Mesothelial cell of epicardium (in vitro differentiated cells): ENCODE measurements around the gene CDKN1C. TPM values are rescaled to one million over a fixed set of nuclear protein-coding genes. Genes with fewer than 3 reads are reported as not detected.

Source experiments
- DNase-seq, 2 experiments: peaks; one replicate each; pipeline ENCODE4 v3.0.0; 2021; ENCODE audit warnings: low spot score in 2 of 2; ENCODE audit not compliant: unreplicated experiment in 2 of 2
- H3K27ac Mint-ChIP-seq: 2 replicates; pipeline ENCODE4 v1.8.0; 2021; ENCODE audit warnings: mixed read lengths
- H3K27me3 Mint-ChIP-seq: 2 replicates; pipeline ENCODE4 v1.8.0; 2021; ENCODE audit warnings: low read depth, mixed read lengths
- H3K36me3 Mint-ChIP-seq: 2 replicates; pipeline ENCODE4 v1.8.0; 2021; ENCODE audit warnings: mixed read lengths
- H3K4me1 Mint-ChIP-seq: 2 replicates; pipeline ENCODE4 v1.8.0; 2021; ENCODE audit warnings: mixed read lengths
- H3K4me3 Mint-ChIP-seq: 2 replicates; pipeline ENCODE4 v1.8.0; 2021; ENCODE audit warnings: mild to moderate bottlenecking, moderate library complexity, mixed read lengths
- H3K9me3 Mint-ChIP-seq: 2 replicates; pipeline ENCODE4 v1.8.0; 2021; ENCODE audit warnings: mixed read lengths
- CTCF ChIP-seq: fragments of 200-600 bp; sonication (generic); IDR thresholded peaks from one replicate; pipeline ENCODE4 v1.5.0; 2021; ENCODE audit warnings: antibody characterized with exemption; ENCODE audit not compliant: unreplicated experiment
- total RNA-seq: library from RNA; stranded (reverse); gene quantifications from 3 replicates; pipeline ENCODE4 v1.2.1, GENCODE V29; 2021

CDKN1C gene
- total RNA-seq, 1 donor from 2014 or later = 146 TPM

DNA sequence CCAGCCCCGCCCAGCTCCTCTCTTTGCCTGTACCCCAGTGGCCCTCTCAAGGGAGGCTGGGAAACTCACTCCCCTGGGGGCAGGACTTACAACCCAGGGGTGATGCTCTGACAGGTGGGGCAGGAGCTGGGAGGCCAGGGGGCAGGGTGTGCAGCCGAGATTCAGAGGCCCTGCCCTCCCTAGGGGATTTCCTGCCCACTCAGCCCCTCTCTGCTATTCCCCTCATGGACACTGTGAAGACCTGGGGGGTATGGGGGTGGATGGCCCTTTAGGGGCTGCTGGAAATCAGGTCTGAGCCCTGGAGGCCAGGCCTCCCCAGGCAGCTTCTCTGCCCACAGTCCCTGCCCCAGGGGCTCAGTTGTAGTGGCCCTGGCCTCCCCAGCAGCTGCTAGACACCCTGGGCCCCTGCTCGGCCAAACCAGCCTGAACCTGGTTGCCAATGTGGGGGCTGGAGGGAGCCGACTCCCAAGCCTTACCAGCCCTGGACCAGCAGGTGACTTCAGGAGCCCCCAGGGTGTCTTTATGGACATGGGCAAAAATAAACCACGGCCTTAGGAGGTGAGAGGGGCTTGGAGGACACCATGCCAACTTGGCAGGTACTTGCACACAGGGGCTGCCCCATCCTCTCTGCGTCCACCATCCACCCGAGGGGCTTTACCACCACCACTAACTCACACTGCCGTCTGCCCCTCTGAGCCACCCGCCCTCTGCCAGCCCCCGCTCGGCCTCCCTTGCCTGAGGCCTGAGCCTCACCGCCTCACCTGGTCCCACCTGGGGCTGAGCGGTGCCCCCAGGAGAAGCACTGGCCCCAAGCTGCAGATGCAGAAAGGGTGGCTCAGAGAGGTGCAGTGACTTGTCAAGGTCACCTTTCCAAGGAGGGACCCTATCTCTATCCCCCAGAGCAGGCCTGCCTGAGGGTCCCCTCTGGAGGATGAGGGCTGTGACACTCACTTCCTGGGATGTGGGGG, 46.5 kb upstream of the CDKN1C start:
- peaks cover 54% of the 10 kb centered on the region for H3K27me3 Mint-ChIP-seq

DNA sequence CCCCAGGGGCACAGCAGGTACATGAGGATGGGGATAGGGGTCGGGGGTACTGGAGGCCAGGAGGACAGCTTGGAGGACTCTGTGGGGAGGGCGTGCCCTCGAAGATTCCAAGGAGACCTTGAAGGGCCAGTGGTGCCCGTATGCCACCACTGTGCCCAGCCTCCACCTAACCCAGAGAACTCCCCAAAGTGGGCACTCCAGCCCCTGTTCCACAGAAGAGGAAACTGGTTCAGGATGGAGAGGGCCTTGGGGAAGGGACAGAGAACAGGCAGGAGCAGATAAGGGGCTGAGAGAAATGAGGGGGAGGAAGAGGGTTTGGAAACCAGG, 45.8 kb upstream of the CDKN1C start:
- Mint-ChIP-seq H3K4me1 (peaks cover 11% of the 10 kb centered on the region), H3K4me3 (no peak overlapping the region), H3K27me3 (peaks cover 61% of the 10 kb centered on the region), H3K9me3 (no peaks in the 10 kb centered on the region), H3K27ac (no peak overlapping the region), H3K36me3 (no peaks in the 10 kb centered on the region)
- no peak for DNase-seq
- no peak for TF ChIP-seq CTCF

More for the DNA sequence above, 46.5 kb upstream of the CDKN1C start:
- peaks cover 11% of the 10 kb centered on the region for H3K4me1 Mint-ChIP-seq
- no peak overlapping the region for H3K27ac Mint-ChIP-seq
- TF ChIP-seq CTCF = no peak
- DNase-seq = no peak
- no peaks in the 10 kb centered on the region for H3K36me3 Mint-ChIP-seq
- no peak overlapping the region for H3K4me3 Mint-ChIP-seq
- H3K9me3 Mint-ChIP-seq = peaks cover 3% of the 10 kb centered on the region

DNA sequence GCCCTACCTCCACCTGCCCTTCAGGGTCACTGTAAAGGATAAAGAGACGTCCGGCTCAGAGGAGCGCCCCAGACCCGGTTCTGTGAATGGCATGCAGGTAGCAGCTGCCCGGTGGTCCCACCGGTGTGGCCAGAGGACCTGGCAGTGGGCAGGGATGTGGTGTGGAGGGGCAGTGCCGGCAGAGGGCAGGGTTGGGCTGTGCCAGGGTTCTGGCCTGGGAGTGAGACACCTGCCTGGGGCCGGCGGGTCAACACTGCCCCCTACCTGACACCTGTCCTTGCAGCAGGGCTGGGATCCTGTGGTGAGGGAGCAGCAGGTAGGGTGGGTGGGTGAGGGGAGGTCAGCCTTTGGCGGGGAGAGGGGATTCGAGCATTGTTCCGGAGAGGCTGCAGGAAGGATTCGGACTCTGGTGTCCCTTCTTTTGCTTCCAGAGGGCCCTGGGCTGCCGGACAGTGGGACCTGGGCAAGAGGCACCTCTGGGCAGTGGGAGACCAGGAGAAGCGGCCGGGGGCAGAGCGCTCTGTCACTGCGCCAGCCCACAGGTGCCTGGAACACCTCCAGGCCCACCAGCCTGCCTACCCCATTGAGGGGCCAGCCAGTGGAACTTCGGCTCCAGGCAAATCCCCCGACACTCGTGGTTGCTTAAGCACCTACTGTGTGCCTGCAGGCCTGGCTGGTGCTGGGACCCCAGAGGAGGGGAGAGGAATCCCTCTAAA, 45.3 kb upstream of the CDKN1C start:
- H3K36me3 Mint-ChIP-seq = no peaks in the 10 kb centered on the region
- no peak for TF ChIP-seq CTCF
- peak overlapping the region; percentile 58 for H3K4me3 Mint-ChIP-seq
- H3K27me3 Mint-ChIP-seq = peaks cover 63% of the 10 kb centered on the region
- H3K27ac Mint-ChIP-seq = no peak overlapping the region
- peak in 1 of 2 experiments; percentile 27 for DNase-seq
- H3K9me3 Mint-ChIP-seq = no peaks in the 10 kb centered on the region
- H3K4me1 Mint-ChIP-seq = peaks cover 11% of the 10 kb centered on the region

GRCh38 chr11:2929950-2930703, 44.6 kb upstream of the CDKN1C start:
- peak; percentile 38 for TF ChIP-seq CTCF
- no peaks in the 10 kb centered on the region for H3K9me3 Mint-ChIP-seq
- peaks cover 11% of the 10 kb centered on the region for H3K4me1 Mint-ChIP-seq
- DNase-seq = no peak
- peaks cover 66% of the 10 kb centered on the region for H3K27me3 Mint-ChIP-seq
- peak overlapping the region; percentile 58 for H3K4me3 Mint-ChIP-seq
- H3K36me3 Mint-ChIP-seq = no peaks in the 10 kb centered on the region
- no peak overlapping the region for H3K27ac Mint-ChIP-seq

DNA sequence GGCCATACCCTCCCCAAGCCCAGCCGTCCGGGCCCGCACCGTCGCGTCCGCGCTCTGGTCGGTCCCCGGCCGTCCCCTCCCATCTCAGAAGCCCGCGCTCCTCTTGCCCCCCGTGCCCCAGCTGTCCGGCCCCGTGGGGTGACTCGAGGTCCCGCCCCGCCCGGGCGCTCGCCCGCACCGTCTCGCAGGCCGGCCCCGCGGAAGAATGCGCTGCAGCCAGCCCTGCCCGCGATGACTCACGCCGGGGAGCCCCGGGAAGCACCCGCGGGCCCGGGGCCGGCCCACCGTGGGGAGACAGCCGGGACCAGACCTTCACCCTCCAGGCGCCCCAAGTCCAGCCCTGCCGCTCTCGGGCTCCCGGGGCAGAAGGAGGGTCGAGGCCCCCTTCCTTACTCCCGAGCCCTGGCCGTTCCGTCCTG, 44.0 kb upstream of the CDKN1C start:
- no peak for TF ChIP-seq CTCF
- no peak for DNase-seq
- Mint-ChIP-seq H3K36me3 (no peaks in the 10 kb centered on the region), H3K27ac (no peak overlapping the region), H3K9me3 (no peaks in the 10 kb centered on the region), H3K27me3 (peaks cover 66% of the 10 kb centered on the region), H3K4me3 (peak overlapping the region; percentile 58), H3K4me1 (peaks cover 11% of the 10 kb centered on the region)
